GM19395 (cell line): ENCODE measurements around the gene CEP104.

Source experiments
- ATAC-seq: cut with Tn5 transposase; IDR thresholded peaks from one replicate; pipeline ENCODE4 v1.9.1; 2021; ENCODE audit warnings: mild to moderate bottlenecking, moderate library complexity; ENCODE audit not compliant: unreplicated experiment

The CEP104 gene

GRCh38 chr1:3894626-3895278, 37.7 kb upstream of the CEP104 start:
- ATAC-seq: no peak

DNA sequence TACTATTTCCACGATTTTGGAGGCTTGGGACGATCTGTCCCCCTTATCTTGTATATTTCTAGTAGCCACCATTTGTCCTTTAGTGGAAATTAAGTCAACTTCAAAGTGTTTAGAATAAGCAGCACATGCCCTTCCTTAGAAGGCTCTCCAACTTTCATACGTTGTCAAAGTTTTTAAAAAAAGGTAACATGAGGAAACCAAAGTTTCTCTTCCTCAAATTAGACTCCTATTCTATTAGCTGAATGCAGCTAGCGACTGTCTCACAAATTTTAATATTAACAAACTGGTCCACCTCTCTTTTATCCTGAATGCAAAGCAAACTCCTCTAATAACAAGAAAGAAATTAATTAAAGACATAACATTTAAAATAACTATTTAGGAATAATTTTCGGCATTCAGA, 36.2 kb upstream of the CEP104 start:
- ATAC-seq: no peak

DNA sequence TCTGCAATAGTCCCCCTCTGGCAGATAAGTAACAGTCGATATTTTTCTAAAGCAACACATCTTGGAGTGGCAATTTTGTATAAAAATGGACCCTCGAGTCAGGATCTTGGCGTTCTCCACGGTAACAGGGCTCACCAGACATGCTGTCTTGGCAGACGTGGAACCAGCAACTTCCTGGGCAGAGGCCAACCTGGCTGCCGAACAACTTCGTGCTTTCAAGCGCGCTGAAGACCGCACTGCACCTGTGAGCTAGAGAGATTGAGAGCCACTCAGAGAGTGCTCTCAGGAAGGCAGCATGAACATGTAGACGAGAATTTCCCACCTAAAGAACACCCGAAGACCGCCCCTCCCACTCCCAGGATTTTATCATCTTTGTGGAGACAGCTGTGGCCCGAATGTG, 35.7 kb upstream of the CEP104 start:
- ATAC-seq: no peak

- ATAC-seq: no peak
Measured at GRCh38 chr1:3891329-3891865, 34.4 kb upstream of the CEP104 start.

- ATAC-seq: no peak
Measured at GRCh38 chr1:3890389-3891328, 33.6 kb upstream of the CEP104 start.

DNA sequence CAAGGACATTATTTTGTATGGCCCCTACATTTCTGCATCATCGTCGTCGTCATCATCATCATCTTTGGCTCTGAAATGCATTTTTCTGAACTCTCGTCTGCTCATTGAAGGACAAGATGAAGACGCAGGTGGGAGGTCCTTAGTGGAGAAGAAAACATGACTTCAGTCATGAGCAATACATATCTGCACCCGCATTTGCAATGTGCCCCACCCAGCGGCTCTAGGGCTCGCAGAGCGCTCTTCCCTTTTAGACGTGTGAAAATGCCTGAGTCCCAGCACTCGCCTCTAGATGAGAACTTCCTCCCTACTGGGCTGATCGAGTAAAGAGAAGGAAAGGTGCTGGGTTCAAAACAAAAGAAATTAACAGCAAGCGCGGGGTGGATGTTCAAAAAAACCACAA, 32.9 kb upstream of the CEP104 start:
- no peak for ATAC-seq

GRCh38 chr1:3888301-3888700, 31.3 kb upstream of the CEP104 start:
- ATAC-seq: no peak

- ATAC-seq: no peak
Measured at GRCh38 chr1:3886691-3887090, 29.7 kb upstream of the CEP104 start.

GRCh38 chr1:3886106-3886670, 29.2 kb upstream of the CEP104 start:
- ATAC-seq: no peak

DNA sequence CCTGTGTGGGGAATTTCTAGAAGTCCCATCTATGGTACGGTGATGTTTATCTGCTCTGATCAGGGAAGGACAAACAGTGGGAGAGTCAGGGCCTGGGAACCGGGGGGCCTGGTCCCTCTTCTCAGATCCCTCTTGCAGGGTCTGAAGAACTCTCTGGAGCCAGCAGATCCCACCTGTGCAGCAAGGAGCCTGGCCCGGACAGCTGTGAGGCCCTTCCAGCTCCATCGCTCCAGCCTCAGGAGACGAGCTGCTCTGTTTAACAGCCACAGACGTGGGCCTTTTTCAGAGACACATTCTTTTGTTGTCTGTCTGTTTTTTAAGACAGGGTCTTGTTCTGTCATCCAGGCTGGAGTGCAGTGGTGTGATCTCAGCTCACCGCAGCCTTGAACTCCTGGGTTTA, 28.6 kb upstream of the CEP104 start:
- ATAC-seq: no peak

DNA sequence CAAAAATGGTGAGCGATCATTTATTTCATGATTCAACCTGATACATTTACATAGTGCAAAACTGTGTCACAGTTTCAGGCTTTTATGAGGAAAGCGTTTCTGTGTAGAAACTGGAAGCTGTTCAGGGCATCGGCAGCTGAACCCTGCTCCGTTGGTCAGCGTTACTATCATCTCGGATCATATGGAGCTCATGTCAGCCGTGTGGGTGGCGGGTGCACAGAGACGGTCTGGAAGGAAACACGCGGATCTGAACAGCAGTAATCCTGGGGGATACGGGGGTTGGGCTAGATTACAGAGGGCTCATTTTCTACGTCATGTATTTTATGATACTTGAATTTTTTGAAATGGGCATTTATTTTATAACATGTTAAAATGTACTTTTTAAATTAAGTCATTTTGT, 28.0 kb upstream of the CEP104 start:
- no peak for ATAC-seq

- no peak for ATAC-seq
Measured at GRCh38 chr1:3883194-3883925, 26.3 kb upstream of the CEP104 start.

DNA sequence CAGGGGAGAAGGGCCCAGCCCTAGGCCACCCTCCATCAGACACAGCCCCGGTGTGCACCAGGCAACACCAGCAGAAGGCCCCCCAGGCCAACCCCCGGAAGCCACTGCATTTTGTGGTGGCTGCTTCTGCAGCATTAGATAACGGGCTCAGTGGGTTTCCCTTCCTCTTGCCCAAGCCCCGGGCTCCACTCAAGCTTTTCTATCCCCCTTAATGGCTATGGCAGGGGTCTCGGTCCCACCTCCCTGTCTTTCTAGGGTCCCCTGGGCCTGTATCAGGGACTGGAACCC, 24.1 kb upstream of the CEP104 start:
- no peak for ATAC-seq

- ATAC-seq: no peak
Measured at GRCh38 chr1:3880429-3881192, 23.6 kb upstream of the CEP104 start.

GRCh38 chr1:3879787-3880428, 22.9 kb upstream of the CEP104 start:
- no peak for ATAC-seq

GRCh38 chr1:3879099-3879498, 22.1 kb upstream of the CEP104 start:
- ATAC-seq: no peak

DNA sequence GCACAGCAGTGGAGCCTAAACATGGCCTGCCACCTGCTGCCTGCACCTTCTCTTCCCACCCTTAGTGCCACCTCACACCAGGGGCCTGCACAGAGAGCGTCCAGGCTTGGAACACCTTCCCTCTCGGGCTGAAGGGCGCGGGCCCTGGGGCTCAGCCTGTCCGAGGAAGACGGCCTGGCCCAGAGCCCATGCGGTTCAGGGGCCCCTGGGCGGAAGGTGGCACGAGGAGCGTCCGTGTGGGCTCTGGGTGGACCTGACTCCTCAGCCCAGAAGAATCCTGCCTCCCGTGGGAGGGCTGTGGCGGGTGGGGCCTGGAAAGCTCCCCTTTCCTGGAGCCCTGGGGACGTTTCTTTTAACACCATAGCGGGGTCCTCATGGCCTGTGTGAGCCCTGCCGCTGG, 19.7 kb upstream of the CEP104 start:
- no peak for ATAC-seq

- no peak for ATAC-seq
Measured at GRCh38 chr1:3874736-3875135, 17.7 kb upstream of the CEP104 start.

GRCh38 chr1:3872546-3872945, 15.5 kb upstream of the CEP104 start:
- no peak for ATAC-seq

DNA sequence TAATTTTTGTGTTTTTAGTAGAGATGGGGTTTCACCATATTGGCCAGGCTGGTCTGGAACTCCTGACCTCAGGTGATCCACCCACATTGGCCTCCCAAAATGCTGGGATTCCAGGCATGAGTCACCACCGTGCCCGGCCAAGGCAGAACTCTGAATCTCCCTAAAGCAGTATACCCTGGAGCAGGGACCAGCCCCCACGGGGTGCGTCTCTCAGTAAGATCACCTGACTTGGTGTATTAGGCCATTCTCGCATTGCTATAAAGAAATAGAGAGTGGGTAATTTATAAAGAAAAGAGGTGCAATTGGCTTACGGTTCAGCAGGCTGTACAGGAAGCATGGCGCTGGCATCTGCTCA, 14.4 kb upstream of the CEP104 start:
- ATAC-seq: no peak
